ENCODE measurements around the gene RGS8.

RGS8 gene

GRCh38 chr1:182684116-182684828 lies at the start of gene RGS8:
RGS8 (minus strand) TSS chr1:182684587; CDS start chr1:182669649, 14,938 bp downstream.
- H3K4me1 ChIP-seq (ENCODE audit: insufficient read depth, low read length, poor library complexity, severe bottlenecking): peaks cover 3% of the 10 kb centered on the region
- no peak within 1 kb of the TSS for H3K4me3 ChIP-seq (ENCODE audit: low read length, poor library complexity, severe bottlenecking)
- TF ChIP-seq EZH2phosphoT487 (IDR thresholded peaks at IDR 0.05; ENCODE audit: borderline replicate concordance) (no peak), CTCF (conservative IDR thresholded peaks at IDR 0.05; ENCODE audit: low read length) (no peak)
- H4K20me1 ChIP-seq (ENCODE audit: insufficient read depth, low read length, poor library complexity, severe bottlenecking): no peaks in the 10 kb centered on the region
- no peaks in the 10 kb centered on the region for H3K36me3 ChIP-seq (ENCODE audit: insufficient read depth, low read length)
- H3K4me2 ChIP-seq (ENCODE audit: low read depth, low read length, poor library complexity, severe bottlenecking): no peak within 1 kb of the TSS
- no peak within 1 kb of the TSS for H2AFZ ChIP-seq (ENCODE audit: low read length)
- H3F3A ChIP-seq (ENCODE audit: low read depth): no peaks in the 10 kb centered on the region
- H3K27me3 ChIP-seq (ENCODE audit: insufficient read depth, low read length, poor library complexity, severe bottlenecking): no peaks in the 10 kb centered on the region
- H3K9me3 ChIP-seq (ENCODE audit: insufficient read depth, low read depth, low read length): no peaks in the 10 kb centered on the region
- no peaks in the 10 kb centered on the region for H3K79me2 ChIP-seq (ENCODE audit: insufficient read depth, low read length)
- no peaks in the 10 kb centered on the region for H3K9me2 ChIP-seq (replicated peaks; ENCODE audit: low read depth, low read length)
- H3K9ac ChIP-seq (ENCODE audit: low read depth, low read length, poor library complexity, severe bottlenecking): no peak within 1 kb of the TSS

GRCh38 chr1:182731852-182732575 lies 47.6 kb upstream of the RGS8 start:
- Histone ChIP-seq H3K4me1 (ENCODE audit: insufficient read depth, low read length, poor library complexity, severe bottlenecking) (no peaks in the 10 kb centered on the region), H3K9me3 (ENCODE audit: insufficient read depth, low read depth, low read length) (no peaks in the 10 kb centered on the region), H3K9ac (ENCODE audit: low read depth, low read length, poor library complexity, severe bottlenecking) (no peak overlapping the region), H3K9me2 (replicated peaks; ENCODE audit: low read depth, low read length) (no peaks in the 10 kb centered on the region), H3K79me2 (ENCODE audit: insufficient read depth, low read length) (no peaks in the 10 kb centered on the region), H3K36me3 (ENCODE audit: insufficient read depth, low read length) (no peaks in the 10 kb centered on the region), H3K4me3 (ENCODE audit: low read length, poor library complexity, severe bottlenecking) (no peak overlapping the region), H2AFZ (ENCODE audit: low read length) (no peak overlapping the region), H3F3A (ENCODE audit: low read depth) (no peaks in the 10 kb centered on the region), H4K20me1 (ENCODE audit: insufficient read depth, low read length, poor library complexity, severe bottlenecking) (no peaks in the 10 kb centered on the region), H3K27me3 (ENCODE audit: insufficient read depth, low read length, poor library complexity, severe bottlenecking) (no peaks in the 10 kb centered on the region), H3K4me2 (ENCODE audit: low read depth, low read length, poor library complexity, severe bottlenecking) (no peak overlapping the region)
- TF ChIP-seq CTCF (conservative IDR thresholded peaks at IDR 0.05; ENCODE audit: low read length) (no peak), EZH2phosphoT487 (IDR thresholded peaks at IDR 0.05; ENCODE audit: borderline replicate concordance) (no peak)

- Histone ChIP-seq H3K9me2 (replicated peaks; ENCODE audit: low read depth, low read length) (no peaks in the 10 kb centered on the region), H3K4me1 (ENCODE audit: insufficient read depth, low read length, poor library complexity, severe bottlenecking) (no peaks in the 10 kb centered on the region), H3K79me2 (ENCODE audit: insufficient read depth, low read length) (no peaks in the 10 kb centered on the region), H2AFZ (ENCODE audit: low read length) (no peak overlapping the region), H3K9ac (ENCODE audit: low read depth, low read length, poor library complexity, severe bottlenecking) (no peak overlapping the region), H3K4me3 (ENCODE audit: low read length, poor library complexity, severe bottlenecking) (no peak overlapping the region), H3K27me3 (ENCODE audit: insufficient read depth, low read length, poor library complexity, severe bottlenecking) (no peaks in the 10 kb centered on the region), H3K9me3 (ENCODE audit: insufficient read depth, low read depth, low read length) (no peaks in the 10 kb centered on the region), H3K4me2 (ENCODE audit: low read depth, low read length, poor library complexity, severe bottlenecking) (no peak overlapping the region), H3K36me3 (ENCODE audit: insufficient read depth, low read length) (no peaks in the 10 kb centered on the region), H3F3A (ENCODE audit: low read depth) (no peaks in the 10 kb centered on the region), H4K20me1 (ENCODE audit: insufficient read depth, low read length, poor library complexity, severe bottlenecking) (no peaks in the 10 kb centered on the region)
- TF ChIP-seq EZH2phosphoT487 (IDR thresholded peaks at IDR 0.05; ENCODE audit: borderline replicate concordance) (no peak), CTCF (conservative IDR thresholded peaks at IDR 0.05; ENCODE audit: low read length) (no peak)
Measured at GRCh38 chr1:182726912-182727311, 42.5 kb upstream of the RGS8 start.

All from Loucy (cell line).